ENCODE results near the gene AP2A2. TPM values are rescaled to one million over a fixed set of nuclear protein-coding genes. Genes with fewer than 3 reads are reported as not detected.

AP2A2 gene
- total RNA-seq, 1 donor from 2014 or later, result 91.4 TPM

GRCh38 chr11:1038921-1039320 lies 113.3 kb downstream of the AP2A2 start:
- DNase-seq (ENCODE audit: low read depth), result no peak
- TF ChIP-seq, protein P1, sequence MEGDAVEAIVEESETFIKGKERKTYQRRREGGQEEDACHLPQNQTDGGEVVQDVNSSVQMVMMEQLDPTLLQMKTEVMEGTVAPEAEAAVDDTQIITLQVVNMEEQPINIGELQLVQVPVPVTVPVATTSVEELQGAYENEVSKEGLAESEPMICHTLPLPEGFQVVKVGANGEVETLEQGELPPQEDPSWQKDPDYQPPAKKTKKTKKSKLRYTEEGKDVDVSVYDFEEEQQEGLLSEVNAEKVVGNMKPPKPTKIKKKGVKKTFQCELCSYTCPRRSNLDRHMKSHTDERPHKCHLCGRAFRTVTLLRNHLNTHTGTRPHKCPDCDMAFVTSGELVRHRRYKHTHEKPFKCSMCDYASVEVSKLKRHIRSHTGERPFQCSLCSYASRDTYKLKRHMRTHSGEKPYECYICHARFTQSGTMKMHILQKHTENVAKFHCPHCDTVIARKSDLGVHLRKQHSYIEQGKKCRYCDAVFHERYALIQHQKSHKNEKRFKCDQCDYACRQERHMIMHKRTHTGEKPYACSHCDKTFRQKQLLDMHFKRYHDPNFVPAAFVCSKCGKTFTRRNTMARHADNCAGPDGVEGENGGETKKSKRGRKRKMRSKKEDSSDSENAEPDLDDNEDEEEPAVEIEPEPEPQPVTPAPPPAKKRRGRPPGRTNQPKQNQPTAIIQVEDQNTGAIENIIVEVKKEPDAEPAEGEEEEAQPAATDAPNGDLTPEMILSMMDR (IDR thresholded peaks at IDR 0.05; ENCODE audit: insufficient read depth, low read length, poor library complexity, severe bottlenecking), result no peak
- H3K4me3 ChIP-seq (ENCODE audit: low read depth, low read length), result no peak overlapping the region
- H3K36me3 ChIP-seq (ENCODE audit: control insufficient read depth, insufficient read depth, low read length), result no peaks in the 10 kb centered on the region
- peaks cover 21% of the 10 kb centered on the region for H3K27me3 ChIP-seq (ENCODE audit: control insufficient read depth, insufficient read depth, low read length)

DNA sequence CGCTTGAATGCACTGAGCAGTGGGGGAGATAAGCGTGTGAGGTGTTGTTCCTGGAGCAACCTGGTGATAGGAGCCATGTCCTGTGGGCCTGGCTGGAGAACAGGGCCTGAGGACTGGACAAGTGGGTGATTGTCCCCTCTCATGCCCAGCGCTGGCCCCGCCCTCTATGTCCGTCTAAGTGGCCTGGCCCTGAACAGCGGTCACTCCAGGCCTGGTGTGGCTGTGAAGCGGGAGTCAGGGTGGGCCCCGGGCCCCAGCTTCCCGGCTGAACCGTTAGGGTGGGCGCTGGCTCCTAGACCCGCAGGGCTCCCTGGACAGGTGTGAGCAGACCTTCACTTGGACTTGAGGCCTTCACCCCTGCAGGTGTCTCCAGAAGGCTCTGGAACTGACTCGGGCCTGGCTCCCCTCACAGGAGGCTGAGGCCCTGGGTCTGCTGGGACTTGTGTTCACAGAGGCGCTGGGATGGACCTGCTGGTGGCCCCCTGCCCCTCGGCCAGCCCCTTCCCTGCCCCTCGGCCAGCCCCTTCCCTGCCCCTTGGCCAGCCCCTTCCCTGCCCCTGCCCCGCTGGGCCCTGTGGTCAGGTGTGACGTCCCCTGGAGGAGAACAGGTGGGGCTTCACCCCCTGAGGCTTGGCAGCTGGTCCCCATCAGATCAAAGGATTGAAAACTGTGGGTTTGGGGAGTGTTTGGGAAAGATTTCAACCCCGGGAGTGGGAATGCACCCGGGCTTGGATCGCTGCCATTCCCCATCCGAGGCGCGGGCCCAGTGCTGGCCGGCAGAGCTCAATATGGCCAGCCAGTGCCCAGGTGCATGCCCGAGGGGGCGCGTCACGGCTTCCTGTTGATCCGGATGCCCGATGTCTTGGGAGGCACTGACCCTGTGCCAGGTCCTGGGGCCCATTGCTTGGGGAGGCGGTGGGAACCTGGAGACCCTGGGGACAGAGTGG lies 114.1 kb downstream of the AP2A2 start:
- Histone ChIP-seq H3K27me3 (ENCODE audit: control insufficient read depth, insufficient read depth, low read length) (peaks cover 19% of the 10 kb centered on the region), H3K4me3 (ENCODE audit: low read depth, low read length) (no peak overlapping the region), H3K36me3 (ENCODE audit: control insufficient read depth, insufficient read depth, low read length) (no peaks in the 10 kb centered on the region)
- TF ChIP-seq, protein P1 (IDR thresholded peaks at IDR 0.05; ENCODE audit: insufficient read depth, low read length, poor library complexity, severe bottlenecking), result no peak
- no peak for DNase-seq (ENCODE audit: low read depth)

GRCh38 chr11:1040428-1041148 lies 114.9 kb downstream of the AP2A2 start:
- TF ChIP-seq, protein P1 (IDR thresholded peaks at IDR 0.05; ENCODE audit: insufficient read depth, low read length, poor library complexity, severe bottlenecking), result no peak
- DNase-seq (ENCODE audit: low read depth), result no peak
- H3K4me3 ChIP-seq (ENCODE audit: low read depth, low read length), result no peak overlapping the region
- H3K27me3 ChIP-seq (ENCODE audit: control insufficient read depth, insufficient read depth, low read length), result peaks cover 14% of the 10 kb centered on the region
- H3K36me3 ChIP-seq (ENCODE audit: control insufficient read depth, insufficient read depth, low read length), result no peaks in the 10 kb centered on the region

GRCh38 chr11:1041149-1041467 lies 115.4 kb downstream of the AP2A2 start:
- TF ChIP-seq, protein P1 (IDR thresholded peaks at IDR 0.05; ENCODE audit: insufficient read depth, low read length, poor library complexity, severe bottlenecking), result no peak
- H3K27me3 ChIP-seq (ENCODE audit: control insufficient read depth, insufficient read depth, low read length), result peaks cover 12% of the 10 kb centered on the region
- no peaks in the 10 kb centered on the region for H3K36me3 ChIP-seq (ENCODE audit: control insufficient read depth, insufficient read depth, low read length)
- DNase-seq (ENCODE audit: low read depth), result no peak
- H3K4me3 ChIP-seq (ENCODE audit: low read depth, low read length), result no peak overlapping the region

GRCh38 chr11:1041471-1041870 lies 115.8 kb downstream of the AP2A2 start:
- TF ChIP-seq, protein P1 (IDR thresholded peaks at IDR 0.05; ENCODE audit: insufficient read depth, low read length, poor library complexity, severe bottlenecking), result no peak

More at GRCh38 chr11:1041471-1041870, 115.8 kb downstream of the AP2A2 start:
- H3K4me3 ChIP-seq (ENCODE audit: low read depth, low read length), result no peak overlapping the region
- DNase-seq (ENCODE audit: low read depth), result no peak
- H3K27me3 ChIP-seq (ENCODE audit: control insufficient read depth, insufficient read depth, low read length), result peaks cover 8% of the 10 kb centered on the region
- H3K36me3 ChIP-seq (ENCODE audit: control insufficient read depth, insufficient read depth, low read length), result no peaks in the 10 kb centered on the region
